GM20431 (cell line): ENCODE results near the gene GUCD1.

Experiments
- in situ Hi-C: fragments of 300-500 bp; cut with MseI, MboI; formaldehyde crosslinking; loops from one replicate; pipeline ENCODE4 v1.15.0; 2020; ENCODE audit warnings: low sequenced_read_pairs; ENCODE audit not compliant: unreplicated experiment

The GUCD1 gene

DNA sequence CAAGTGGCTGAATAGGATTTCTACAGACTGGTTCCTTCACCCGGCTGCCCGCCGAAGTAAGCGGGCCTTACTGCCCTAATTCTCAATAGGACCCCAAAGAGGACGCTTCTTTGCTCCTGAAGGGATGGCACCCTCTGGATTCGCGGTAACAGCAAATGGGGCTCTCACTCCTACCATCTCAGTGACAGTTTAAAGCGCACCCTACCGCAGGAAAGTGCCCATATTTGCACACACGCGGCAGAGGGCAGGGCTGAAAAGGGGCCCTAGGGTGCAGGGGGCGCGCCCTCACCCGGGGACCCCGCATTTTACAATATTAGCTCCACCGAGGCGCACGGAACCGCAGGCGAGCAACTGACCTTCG lies 60.8 kb downstream of the GUCD1 start:
- in situ Hi-C loops, result no loop called here

DNA sequence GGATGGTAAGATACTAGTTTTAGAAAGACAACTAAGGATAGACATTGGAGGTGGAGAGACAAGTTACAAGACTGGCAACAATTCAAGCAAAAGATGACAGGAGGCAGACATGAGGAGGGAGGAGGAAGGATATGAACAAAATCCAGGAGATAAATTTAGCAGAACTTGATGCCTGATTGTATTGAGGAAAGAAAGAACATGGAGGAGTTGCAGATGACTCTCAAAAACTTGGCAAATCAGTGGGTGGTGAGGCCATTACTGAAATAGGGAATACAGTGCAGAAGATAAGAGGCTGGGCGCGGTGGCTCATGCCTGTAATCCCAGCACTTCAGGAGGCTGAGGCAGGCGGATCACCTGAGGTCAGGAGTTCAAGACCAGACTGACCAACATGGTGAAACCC lies 62.5 kb downstream of the GUCD1 start:
- in situ Hi-C loops, result no loop called here
